Colonic mucosa (tissue), 4 donors: ENCODE measurements around the gene AKT3. TPM values are rescaled to one million over a fixed set of nuclear protein-coding genes. Genes with fewer than 3 reads are reported as not detected.

Source experiments
- DNase-seq: peaks from one replicate; pipeline ENCODE4 v3.0.0-alpha.2; 2020
- H3K27ac ChIP-seq: fragments of 200-600 bp; one replicate; pipeline ENCODE4 v1.8.0; 2021
- H3K27me3 ChIP-seq: fragments of 200-600 bp; one replicate; pipeline ENCODE4 v1.8.0; 2021
- H3K36me3 ChIP-seq: fragments of 200-600 bp; one replicate; pipeline ENCODE4 v1.8.0; 2021
- H3K4me1 ChIP-seq: fragments of 200-600 bp; one replicate; pipeline ENCODE4 v1.8.0; 2021; ENCODE audit warnings: mild to moderate bottlenecking
- H3K4me3 ChIP-seq: fragments of 200-600 bp; one replicate; pipeline ENCODE4 v1.8.0; 2021
- H3K9ac ChIP-seq, 2 donors: one replicate each; pipeline ENCODE4 v1.7.0; 2013; ENCODE audit warnings: control low read depth in 2 of 2, low read depth in 2 of 2, low read length in 2 of 2
- H3K9me3 ChIP-seq: fragments of 200-600 bp; one replicate; pipeline ENCODE4 v1.8.0; 2021
- intact Hi-C: fragments of 100-400 bp; cut with DNase I; formaldehyde crosslinking; loops from one replicate; pipeline ENCODE4 v1.14.1; 2022
- total RNA-seq, 2 donors: library from RNA; stranded (reverse); fragmentation: NEBNext Ultra II Directional in 1 of 2; extraction: Animal tissue kit (Norgen Biotek cat#: 25700) in 1 of 2; gene quantifications; one replicate each; pipeline ENCODE4 v1.2.1, GENCODE V29; 2021
- TF ChIP-seq, protein P1 (sequence below): fragments of 200-600 bp; IDR thresholded peaks from one replicate; pipeline ENCODE4 v1.8.0; 2022; ENCODE audit warnings: antibody characterized with exemption, mild to moderate bottlenecking
- donor health status: healthy.
- donor health status: DM: no; HTN: no; CAD: no.
- donor health status: DM: no; HTN: no; CAD: no.

AKT3 gene
- total RNA-seq, 2 donors from 2014 or later, result 6.0 to 21.3 TPM

DNA sequence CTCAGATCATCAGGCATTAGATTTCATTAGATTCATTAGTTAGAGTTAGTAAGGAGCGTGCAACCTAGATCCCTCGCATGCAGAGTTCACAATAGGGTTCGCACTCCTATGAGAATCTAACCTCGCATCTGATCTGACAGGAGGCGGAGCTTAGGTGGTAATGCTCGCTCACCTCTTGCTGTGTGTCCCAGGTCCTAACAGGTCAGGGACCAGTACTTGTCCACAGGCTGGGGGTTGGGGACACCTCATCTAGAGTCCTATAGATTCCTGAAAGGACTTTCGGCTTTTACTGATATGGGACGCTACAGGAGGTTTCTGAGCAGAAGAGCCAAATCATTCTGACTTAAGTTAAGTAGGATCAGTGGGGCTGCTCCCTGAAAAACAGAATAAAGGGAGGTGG, 91.4 kb downstream of the AKT3 start:
- DNase-seq, result no peak
- Histone ChIP-seq H3K9ac (no peak overlapping the region), H3K9me3 (no peaks in the 10 kb centered on the region), H3K27me3 (no peaks in the 10 kb centered on the region), H3K36me3 (no peaks in the 10 kb centered on the region), H3K4me3 (no peak overlapping the region), H3K4me1 (no peaks in the 10 kb centered on the region), H3K27ac (no peak overlapping the region)
- TF ChIP-seq, protein P1, sequence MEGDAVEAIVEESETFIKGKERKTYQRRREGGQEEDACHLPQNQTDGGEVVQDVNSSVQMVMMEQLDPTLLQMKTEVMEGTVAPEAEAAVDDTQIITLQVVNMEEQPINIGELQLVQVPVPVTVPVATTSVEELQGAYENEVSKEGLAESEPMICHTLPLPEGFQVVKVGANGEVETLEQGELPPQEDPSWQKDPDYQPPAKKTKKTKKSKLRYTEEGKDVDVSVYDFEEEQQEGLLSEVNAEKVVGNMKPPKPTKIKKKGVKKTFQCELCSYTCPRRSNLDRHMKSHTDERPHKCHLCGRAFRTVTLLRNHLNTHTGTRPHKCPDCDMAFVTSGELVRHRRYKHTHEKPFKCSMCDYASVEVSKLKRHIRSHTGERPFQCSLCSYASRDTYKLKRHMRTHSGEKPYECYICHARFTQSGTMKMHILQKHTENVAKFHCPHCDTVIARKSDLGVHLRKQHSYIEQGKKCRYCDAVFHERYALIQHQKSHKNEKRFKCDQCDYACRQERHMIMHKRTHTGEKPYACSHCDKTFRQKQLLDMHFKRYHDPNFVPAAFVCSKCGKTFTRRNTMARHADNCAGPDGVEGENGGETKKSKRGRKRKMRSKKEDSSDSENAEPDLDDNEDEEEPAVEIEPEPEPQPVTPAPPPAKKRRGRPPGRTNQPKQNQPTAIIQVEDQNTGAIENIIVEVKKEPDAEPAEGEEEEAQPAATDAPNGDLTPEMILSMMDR, result no peak
- intact Hi-C loops, result loop anchor here (10.0 kb wide), 1 partner anchor 516 kb away; no protein-coding TSS in a partner anchor

DNA sequence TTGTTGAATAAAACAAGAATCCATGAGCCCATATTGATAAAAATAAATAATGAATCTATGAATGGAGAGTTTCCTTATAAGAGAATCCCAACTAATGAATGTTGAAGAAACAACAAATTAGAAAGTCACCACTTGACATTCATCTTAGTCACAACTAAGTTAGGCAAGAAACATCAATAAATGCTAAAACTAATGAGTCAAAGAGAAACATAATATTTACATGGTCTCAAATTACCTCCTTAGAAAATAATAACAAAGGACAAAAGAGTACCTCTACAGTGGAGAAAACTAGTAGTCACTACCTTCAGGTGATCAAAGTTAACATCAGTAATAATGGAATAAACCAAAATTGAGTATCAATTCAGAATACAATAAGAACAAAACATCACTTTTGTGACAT, 93.5 kb downstream of the AKT3 start:
- intact Hi-C loops, result loop anchor here (10.0 kb wide), 1 partner anchor 518 kb away; no protein-coding TSS in a partner anchor
- H3K27me3 ChIP-seq, result no peaks in the 10 kb centered on the region
- no peaks in the 10 kb centered on the region for H3K4me1 ChIP-seq
- DNase-seq, result no peak
- TF ChIP-seq, protein P1, result no peak
- no peak overlapping the region for H3K27ac ChIP-seq
- no peaks in the 10 kb centered on the region for H3K36me3 ChIP-seq
- no peak overlapping the region for H3K9ac ChIP-seq
- no peaks in the 10 kb centered on the region for H3K9me3 ChIP-seq
- H3K4me3 ChIP-seq, result no peak overlapping the region

DNA sequence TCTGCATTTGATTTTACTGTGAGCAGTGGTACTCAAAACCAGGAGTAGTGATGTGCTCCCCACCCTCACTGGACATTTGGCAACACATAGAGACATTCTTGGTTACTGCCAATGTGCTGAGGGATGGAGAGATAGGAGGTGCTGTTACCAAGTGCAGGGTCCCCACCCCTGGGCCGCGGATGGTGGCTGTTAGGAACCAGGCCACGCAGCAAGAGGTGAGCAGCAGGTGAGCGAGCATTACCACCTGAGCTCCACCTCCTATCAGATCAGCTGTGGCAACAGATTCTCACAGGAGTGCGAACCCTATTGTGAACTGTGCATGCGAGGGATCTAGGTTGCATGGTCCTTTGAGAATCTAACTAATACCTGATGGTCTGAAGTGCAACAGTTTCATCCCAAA, 95.7 kb downstream of the AKT3 start:
- no peak for DNase-seq
- intact Hi-C loops, result loop anchor here (10.0 kb wide), 1 partner anchor 520 kb away; no protein-coding TSS in a partner anchor

DNA sequence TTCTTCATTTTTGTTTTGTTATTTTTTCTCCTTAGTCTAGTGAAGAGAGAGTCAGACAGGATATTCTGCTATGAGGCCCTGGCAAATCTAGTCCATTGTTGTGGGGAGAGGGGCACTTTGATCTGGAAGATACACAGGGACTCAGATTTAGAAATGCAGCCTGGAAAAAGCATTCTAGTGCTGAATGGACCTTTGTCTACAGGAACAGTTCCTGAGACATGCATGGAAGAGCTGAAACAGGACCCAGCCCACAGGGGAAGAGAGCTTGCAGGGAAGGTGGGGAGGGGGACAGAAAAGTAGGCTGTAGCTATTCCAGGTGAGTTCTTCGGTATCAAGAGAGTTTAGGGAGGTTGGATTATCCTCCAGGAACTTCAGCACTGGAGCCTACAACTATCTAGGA, 98.5 kb downstream of the AKT3 start:
- intact Hi-C loops, result loop anchor here (10.0 kb wide), 1 partner anchor 523 kb away; no protein-coding TSS in a partner anchor
- H3K4me1 ChIP-seq, result no peaks in the 10 kb centered on the region
- TF ChIP-seq, protein P1, result no peak

More for the DNA sequence above, 95.7 kb downstream of the AKT3 start:
- H3K36me3 ChIP-seq, result no peaks in the 10 kb centered on the region
- no peak overlapping the region for H3K4me3 ChIP-seq
- no peaks in the 10 kb centered on the region for H3K9me3 ChIP-seq
- no peaks in the 10 kb centered on the region for H3K27me3 ChIP-seq
- TF ChIP-seq, protein P1, result no peak
- H3K4me1 ChIP-seq, result no peaks in the 10 kb centered on the region
- no peak overlapping the region for H3K9ac ChIP-seq
- H3K27ac ChIP-seq, result no peak overlapping the region

DNA sequence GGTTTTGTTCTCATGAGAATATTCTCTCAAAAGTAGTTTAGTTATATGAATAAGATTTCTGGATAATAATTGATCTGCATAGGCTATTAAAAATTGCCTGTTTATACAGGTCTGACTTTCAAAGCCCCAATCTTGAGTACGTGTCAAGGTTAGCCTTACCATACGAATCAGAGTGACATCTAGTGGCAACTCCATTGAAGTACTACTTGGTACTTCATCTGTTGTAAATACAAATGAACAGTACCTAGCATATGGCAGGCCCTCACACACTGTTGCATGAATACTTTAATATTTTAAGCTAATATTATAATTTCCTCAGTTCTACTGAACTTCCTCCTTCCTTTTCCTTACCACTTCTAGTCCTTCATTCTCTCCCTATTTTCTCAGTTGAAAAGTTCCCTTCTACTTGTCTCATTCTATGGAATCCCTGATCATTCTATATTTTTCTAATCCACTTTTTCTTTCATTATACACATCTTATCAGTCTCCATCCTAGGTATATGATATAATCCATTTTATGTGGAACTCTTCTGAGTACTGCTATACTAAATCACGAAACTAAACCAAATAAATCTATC, 101.2 kb downstream of the AKT3 start:
- H3K27me3 ChIP-seq, result no peaks in the 10 kb centered on the region
- no peaks in the 10 kb centered on the region for H3K9me3 ChIP-seq
- no peak overlapping the region for H3K27ac ChIP-seq
- no peaks in the 10 kb centered on the region for H3K4me1 ChIP-seq
- intact Hi-C loops, result loop anchor here (2.0 kb wide), 1 partner anchor 404 kb away; no protein-coding TSS in a partner anchor
- no peak overlapping the region for H3K9ac ChIP-seq
- no peak overlapping the region for H3K4me3 ChIP-seq
- TF ChIP-seq, protein P1, result peak; percentile 72
- DNase-seq, result no peak
- no peaks in the 10 kb centered on the region for H3K36me3 ChIP-seq

More for the DNA sequence above, 98.5 kb downstream of the AKT3 start:
- Histone ChIP-seq H3K4me3 (no peak overlapping the region), H3K9ac (no peak overlapping the region), H3K9me3 (no peaks in the 10 kb centered on the region), H3K27me3 (no peaks in the 10 kb centered on the region), H3K36me3 (no peaks in the 10 kb centered on the region), H3K27ac (no peak overlapping the region)
- DNase-seq, result no peak
